ENCODE measurements around the gene LCN10.

DNA sequence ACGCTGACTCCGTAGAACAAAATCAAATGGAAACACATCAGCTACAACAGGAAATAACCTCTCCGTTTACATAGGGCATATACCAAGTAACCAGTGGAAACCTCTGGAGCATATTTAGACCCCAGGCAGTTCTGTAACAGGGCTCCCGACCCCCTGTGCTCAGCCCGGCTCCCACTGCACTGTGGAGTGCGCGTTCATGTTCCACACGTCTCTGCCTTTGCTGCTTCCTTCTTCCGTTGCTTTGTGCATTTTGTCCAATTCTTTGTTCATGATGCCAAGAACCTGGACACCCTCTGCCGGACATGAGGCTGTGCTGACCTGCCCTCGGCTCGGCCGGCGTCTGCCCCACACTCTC, 49.6 kb downstream of the LCN10 start:
- TF ChIP-seq CTCF (IDR thresholded peaks at IDR 0.05; ENCODE audit: insufficient read depth, low read length) (no peak), REST (IDR thresholded peaks at IDR 0.05; ENCODE audit: insufficient replicate concordance, low read depth) (no peak), GABPA (IDR thresholded peaks at IDR 0.05; ENCODE audit: low read depth) (no peak), POLR2AphosphoS5 (IDR thresholded peaks at IDR 0.05; ENCODE audit: low read depth) (no peak)
